Tibial artery (tissue), 4 donors: ENCODE results near the gene KLHL35.
A peak's percentile ranks its signal among the peaks of the same experiment; 100 is the strongest.

ENCODE experiments used
- DNase-seq, 2 donors: peaks; one replicate each; pipeline ENCODE4 v3.0.0-alpha.2; 2019
- H3K27ac ChIP-seq, 2 donors: fragments of 200-600 bp; sonication (generic) in 1 of 2; 1 replicate in 1 of 2; 2 replicates in 1 of 2; pipeline ENCODE4 v1.5.1; 2018 to 2019; ENCODE audit warnings: mild to moderate bottlenecking in 1 of 2
- H3K27me3 ChIP-seq, 2 donors: fragments of 200-600 bp; sonication (generic) in 1 of 2; one replicate each; pipeline versions ENCODE4 v1.5.1 to v1.6.0; 2016 to 2019
- H3K36me3 ChIP-seq, 3 donors: fragments of 200-600 bp; sonication (generic) in 2 of 3; one replicate each; pipeline ENCODE4 v1.5.1; 2016 to 2019; ENCODE audit warnings: mild to moderate bottlenecking in 2 of 3
- H3K4me1 ChIP-seq, 4 donors: fragments of 200-600 bp; sonication (generic) in 2 of 4; 1 replicate in 3 of 4; 2 replicates in 1 of 4; pipeline ENCODE4 v1.5.1; 2016 to 2019
- H3K4me3 ChIP-seq, 2 donors: fragments of 200-600 bp; sonication (generic) in 1 of 2; 1 replicate in 1 of 2; 2 replicates in 1 of 2; pipeline ENCODE4 v1.5.1; 2018 to 2019; ENCODE audit warnings: mild to moderate bottlenecking in 2 of 2
- H3K9me3 ChIP-seq, 3 donors: fragments of 200-600 bp; sonication (generic) in 1 of 3; one replicate each; pipeline ENCODE4 v1.5.1; 2016 to 2019
- intact Hi-C: fragments of 100-400 bp; cut with DNase I; formaldehyde crosslinking; loops from one replicate; pipeline ENCODE4 v1.15.0; 2023; ENCODE audit warnings: low total_unique reads
- TF ChIP-seq, protein P1 (sequence below), 2 experiments: fragments of 200-600 bp in 1 of 2; fragments of 450-650 bp in 1 of 2; IDR thresholded peaks; one replicate each; pipeline ENCODE4 v1.5.1; 2017 to 2019; ENCODE audit warnings: antibody characterized with exemption in 2 of 2, mild to moderate bottlenecking in 1 of 2, moderate library complexity in 1 of 2

KLHL35 gene

DNA sequence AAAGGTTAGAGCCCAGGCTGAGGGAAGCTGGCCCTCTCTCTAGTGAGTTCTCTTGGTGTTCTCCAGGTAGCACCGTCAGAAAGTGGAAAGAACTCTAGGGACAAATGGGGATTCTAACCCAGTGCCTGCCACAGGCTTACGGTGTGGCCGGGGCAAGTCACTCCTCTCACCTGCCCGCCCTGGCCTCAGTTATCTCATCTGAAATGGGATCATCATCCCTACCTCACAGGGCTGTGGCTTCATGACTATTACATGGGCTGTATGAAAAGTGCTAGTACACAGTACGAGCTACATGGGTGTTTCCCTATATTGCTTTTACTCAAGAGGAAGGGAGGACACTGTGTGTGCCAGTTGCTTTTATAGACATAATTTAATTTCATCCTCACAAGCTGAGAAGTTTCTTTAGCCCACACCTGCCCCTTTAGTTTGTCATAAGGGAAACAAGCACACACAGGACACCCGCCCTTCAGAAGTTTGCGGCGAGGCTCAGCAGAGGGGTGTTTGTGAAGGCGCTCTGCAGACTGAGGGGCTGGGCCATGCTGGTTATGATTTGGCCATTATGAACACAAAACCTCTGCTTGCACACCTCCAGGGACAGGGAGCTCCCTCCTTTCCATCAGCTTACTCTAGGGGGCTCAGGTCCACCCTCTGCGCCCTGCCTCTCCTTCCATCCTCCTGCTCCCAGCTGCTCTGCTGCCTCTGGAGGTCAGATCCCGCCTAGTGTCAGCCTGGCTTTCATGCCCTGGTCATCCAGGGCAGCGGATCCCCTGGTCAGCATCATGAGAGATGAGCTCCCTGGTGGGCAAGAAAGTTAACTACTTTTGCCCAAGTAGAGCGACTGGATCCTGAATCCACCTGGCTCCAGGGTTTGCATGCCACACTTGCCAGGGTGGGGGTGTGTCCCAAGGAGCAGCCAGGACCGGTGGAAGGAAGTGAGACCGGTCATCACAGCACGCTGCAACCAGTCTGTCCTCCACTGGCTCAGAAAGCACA is 1.2 kb downstream of the KLHL35 start:
- H3K4me1 ChIP-seq = peaks cover 0 to 31% (median 17%) of the 10 kb centered on the region in 4 donors
- H3K9me3 ChIP-seq = peaks cover 0 to 7% (median 0%) of the 10 kb centered on the region in 3 donors
- H3K4me3 ChIP-seq = no peak overlapping the region
- H3K27ac ChIP-seq = no peak overlapping the region
- intact Hi-C loops = no loop called here
- H3K27me3 ChIP-seq = peaks cover 0 to 10% of the 10 kb centered on the region in 2 donors
- TF ChIP-seq, protein P1, sequence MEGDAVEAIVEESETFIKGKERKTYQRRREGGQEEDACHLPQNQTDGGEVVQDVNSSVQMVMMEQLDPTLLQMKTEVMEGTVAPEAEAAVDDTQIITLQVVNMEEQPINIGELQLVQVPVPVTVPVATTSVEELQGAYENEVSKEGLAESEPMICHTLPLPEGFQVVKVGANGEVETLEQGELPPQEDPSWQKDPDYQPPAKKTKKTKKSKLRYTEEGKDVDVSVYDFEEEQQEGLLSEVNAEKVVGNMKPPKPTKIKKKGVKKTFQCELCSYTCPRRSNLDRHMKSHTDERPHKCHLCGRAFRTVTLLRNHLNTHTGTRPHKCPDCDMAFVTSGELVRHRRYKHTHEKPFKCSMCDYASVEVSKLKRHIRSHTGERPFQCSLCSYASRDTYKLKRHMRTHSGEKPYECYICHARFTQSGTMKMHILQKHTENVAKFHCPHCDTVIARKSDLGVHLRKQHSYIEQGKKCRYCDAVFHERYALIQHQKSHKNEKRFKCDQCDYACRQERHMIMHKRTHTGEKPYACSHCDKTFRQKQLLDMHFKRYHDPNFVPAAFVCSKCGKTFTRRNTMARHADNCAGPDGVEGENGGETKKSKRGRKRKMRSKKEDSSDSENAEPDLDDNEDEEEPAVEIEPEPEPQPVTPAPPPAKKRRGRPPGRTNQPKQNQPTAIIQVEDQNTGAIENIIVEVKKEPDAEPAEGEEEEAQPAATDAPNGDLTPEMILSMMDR (IDR thresholded peaks at IDR 0.05) = no peak
- peaks cover 0 to 8% (median 0%) of the 10 kb centered on the region in 3 donors for H3K36me3 ChIP-seq
- no peak for DNase-seq

DNA sequence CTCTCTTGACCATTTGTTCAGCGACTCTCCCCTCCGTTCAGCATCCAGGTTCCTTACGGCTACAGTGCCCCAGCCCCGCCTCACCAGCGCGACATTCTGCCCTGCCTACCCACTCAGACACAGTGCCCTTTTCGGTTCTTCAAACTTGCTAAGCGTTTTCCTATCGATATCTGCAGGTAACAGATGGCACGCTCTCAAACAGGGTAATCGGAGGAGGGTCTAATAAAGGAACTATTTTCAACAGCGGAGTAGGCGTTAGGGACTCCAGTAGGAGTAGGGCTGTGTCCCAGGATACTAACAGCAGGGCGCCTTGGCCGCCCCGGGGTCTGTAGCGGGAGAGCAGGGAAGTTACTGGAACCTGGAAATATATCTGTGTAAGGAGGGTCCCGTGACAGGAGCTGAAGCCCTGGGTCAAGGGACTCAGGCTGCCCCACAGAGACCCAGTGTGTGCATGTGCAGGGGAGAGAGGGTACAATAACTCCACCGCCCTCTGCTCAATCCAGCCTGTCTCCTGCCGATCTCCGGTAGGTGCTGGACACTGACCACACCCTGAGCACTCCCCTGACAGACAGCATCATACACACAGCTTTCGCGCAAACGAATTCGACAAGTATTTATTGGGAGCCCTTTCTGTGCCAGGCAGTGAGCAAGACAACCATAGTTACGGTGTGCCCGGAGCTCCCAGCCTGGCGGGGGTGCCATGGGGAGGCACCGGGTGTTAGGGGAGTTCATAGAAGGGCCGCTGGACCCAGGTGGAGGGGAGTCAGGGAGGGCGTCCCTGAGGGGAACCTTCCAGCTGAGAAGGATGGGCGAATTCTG is 2.1 kb downstream of the KLHL35 start:
- Histone ChIP-seq H3K4me1 (peaks cover 0 to 31% (median 17%) of the 10 kb centered on the region in 4 donors), H3K36me3 (peaks cover 0 to 8% (median 0%) of the 10 kb centered on the region in 3 donors), H3K4me3 (peak overlapping the region; percentile 48 to 52), H3K27me3 (peaks cover 0 to 10% of the 10 kb centered on the region in 2 donors), H3K27ac (peak overlapping the region; percentile 17 to 41), H3K9me3 (peaks cover 0 to 7% (median 0%) of the 10 kb centered on the region in 3 donors)
- TF ChIP-seq, protein P1 (IDR thresholded peaks at IDR 0.05) = no peak
- no peak for DNase-seq
- intact Hi-C loops = no loop called here

DNA sequence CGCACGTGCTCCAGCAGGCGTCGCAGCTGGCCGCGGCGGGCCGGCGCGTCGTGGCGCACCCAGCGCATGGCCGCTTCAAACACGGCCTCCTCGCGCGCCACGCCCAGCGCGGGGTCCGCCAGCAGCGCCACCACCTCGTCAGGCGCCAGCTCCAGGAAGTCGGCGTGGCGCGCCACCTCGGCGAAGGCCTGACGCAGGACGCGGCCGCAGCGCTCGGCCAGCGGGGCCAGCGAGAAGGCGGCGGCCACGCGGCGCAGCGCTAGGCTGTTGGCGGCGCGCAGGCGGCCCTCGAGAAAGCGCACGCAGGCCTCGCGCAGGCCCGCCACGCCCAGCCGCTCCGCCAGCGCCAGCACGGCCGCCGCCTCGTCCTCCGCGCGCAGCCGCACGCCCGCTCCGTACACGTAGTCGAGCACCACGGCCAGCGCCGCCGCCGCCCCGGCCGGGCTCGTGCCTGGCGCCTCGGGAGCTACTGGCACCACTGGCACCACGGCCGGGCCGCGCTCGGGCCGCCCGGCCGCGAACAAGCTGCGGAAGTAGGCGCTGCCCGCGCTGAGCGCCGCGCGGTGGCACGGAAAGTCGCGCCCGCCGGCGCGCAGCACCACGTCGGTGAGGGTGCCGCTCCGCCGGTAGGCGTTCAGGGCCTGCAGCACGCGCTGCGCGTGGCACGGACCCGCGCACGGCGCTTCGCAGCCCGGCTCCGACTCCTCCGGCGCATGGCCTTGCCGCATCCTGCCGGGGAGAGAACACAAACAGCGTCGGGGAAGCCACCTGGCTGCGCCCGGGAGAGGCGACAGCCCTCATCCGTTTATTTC is 2.9 kb downstream of the KLHL35 start:
- Histone ChIP-seq H3K36me3 (peaks cover 0 to 7% (median 0%) of the 10 kb centered on the region in 3 donors), H3K9me3 (peaks cover 0 to 7% (median 0%) of the 10 kb centered on the region in 3 donors), H3K27ac (peak overlapping the region; percentile 30 to 41), H3K27me3 (peaks cover 0 to 10% of the 10 kb centered on the region in 2 donors), H3K4me3 (peak overlapping the region; percentile 48 to 52), H3K4me1 (peaks cover 0 to 31% (median 17%) of the 10 kb centered on the region in 4 donors)
- peak; percentile 41 to 80 for DNase-seq
- TF ChIP-seq, protein P1 (IDR thresholded peaks at IDR 0.05) = no peak
- intact Hi-C loops = no loop called here

DNA sequence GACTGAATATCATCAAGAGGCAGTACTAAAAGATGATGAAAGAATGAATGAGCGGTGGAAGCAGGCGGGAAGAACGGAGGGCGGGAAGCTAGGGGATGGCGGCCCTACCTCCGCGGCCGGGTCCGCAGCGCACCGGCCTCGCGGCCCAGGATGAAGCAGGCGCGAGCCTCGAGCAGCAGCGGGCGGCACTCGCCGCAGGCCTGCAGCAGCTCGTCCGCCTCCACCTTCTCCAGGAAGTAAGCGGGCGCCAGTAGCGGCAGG is 3.4 kb downstream of the KLHL35 start:
- Histone ChIP-seq H3K36me3 (peaks cover 0 to 1% (median 0%) of the 10 kb centered on the region in 3 donors), H3K27me3 (peaks cover 0 to 10% of the 10 kb centered on the region in 2 donors), H3K9me3 (peaks cover 0 to 7% (median 0%) of the 10 kb centered on the region in 3 donors), H3K27ac (peak overlapping the region in 1 of 2 donors; percentile 30), H3K4me3 (peak overlapping the region; percentile 48 to 52), H3K4me1 (peaks cover 0 to 31% (median 17%) of the 10 kb centered on the region in 4 donors)
- intact Hi-C loops = no loop called here
- TF ChIP-seq, protein P1 (IDR thresholded peaks at IDR 0.05) = no peak
- no peak for DNase-seq
